Calu3 (cell line): Measurements from ENCODE around the gene ZNF697. TPM values are rescaled to one million over a fixed set of nuclear protein-coding genes. Genes with fewer than 3 reads are reported as not detected.
"Not testable (repeated sequence)": the region's sequence is repeated elsewhere in the genome, so short reads cannot be mapped to it uniquely, and the experiment has no call there.

Source experiments
- Bru-seq: library from RNA; stranded (reverse); fragments of 400-500 nt; gene quantifications from one replicate; lab custom pipeline; 2021; lab: Mats Ljungman, UMichigan
- BruChase-seq, 2 experiments: library from RNA; stranded (reverse); fragments of 400-500 nt; gene quantifications; one replicate each; lab custom pipeline; 2021; lab: Mats Ljungman, UMichigan
- BruUV-seq: library from RNA; stranded (reverse); fragments of 400-500 nt; replicated peaks from 2 replicates; lab custom pipeline; 2021; lab: Mats Ljungman, UMichigan
- CTCF ChIA-PET: fragments of 300-600 bp; sonication (Branson Sonifier 250); formaldehyde crosslinking; loops from one replicate; lab custom pipeline; 2022; ENCODE audit warnings: antibody characterized with exemption; lab: Charles Lee
- DNase-seq: peaks from one replicate; pipeline ENCODE4 v3.0.0; 2022
- H3K27ac Mint-ChIP-seq: one replicate; pipeline ENCODE4 v1.8.0; 2022; ENCODE audit warnings: mixed read lengths; ENCODE audit not compliant: unreplicated experiment
- H3K27me3 Mint-ChIP-seq: one replicate; pipeline ENCODE4 v1.8.0; 2022; ENCODE audit warnings: mixed read lengths; ENCODE audit not compliant: unreplicated experiment
- H3K36me3 Mint-ChIP-seq: one replicate; pipeline ENCODE4 v1.8.0; 2022; ENCODE audit warnings: mild to moderate bottlenecking, moderate library complexity, mixed read lengths; ENCODE audit not compliant: insufficient read depth, unreplicated experiment
- H3K4me1 Mint-ChIP-seq: one replicate; pipeline ENCODE4 v1.8.0; 2022; ENCODE audit warnings: mild to moderate bottlenecking, low read depth, mixed read lengths; ENCODE audit not compliant: unreplicated experiment
- H3K4me3 Mint-ChIP-seq: one replicate; pipeline ENCODE4 v1.8.0; 2022; ENCODE audit warnings: mild to moderate bottlenecking, low read depth, moderate library complexity, mixed read lengths; ENCODE audit not compliant: unreplicated experiment
- H3K9me3 Mint-ChIP-seq: one replicate; pipeline ENCODE4 v1.8.0; 2022; ENCODE audit warnings: low read depth, mixed read lengths; ENCODE audit not compliant: unreplicated experiment
- CTCF ChIP-seq: fragments of 200-600 bp; IDR thresholded peaks from one replicate; pipeline ENCODE4 v1.8.0; 2022; ENCODE audit warnings: antibody characterized with exemption; ENCODE audit not compliant: unreplicated experiment
- intact Hi-C: fragments of 100-400 bp; cut with micrococcal nuclease; formaldehyde crosslinking; loops from one replicate; pipeline ENCODE4 v1.10.0; 2022; ENCODE audit not compliant: unreplicated experiment
- long read RNA-seq: library from polyadenylated mRNA; stranded (forward); transcript quantifications from one replicate; pipeline ENCODE4 v2.0.0, GENCODE V29; 2022
- total RNA-seq: library from RNA; stranded (reverse); gene quantifications from 2 replicates; pipeline ENCODE4 v1.2.3, GENCODE V29; 2022

ZNF697 gene
- total RNA-seq (3.9 and 4.8 TPM in 2 replicates), Bru-seq, nascent RNA (percentile 57 among the genes with signal in this experiment), BruChase-seq, experiment 1, labeled RNA remaining after a 6-hour chase (percentile 56 among the genes with signal in this experiment), BruChase-seq, experiment 2, labeled RNA remaining after a 2-hour chase (percentile 58 among the genes with signal in this experiment)
- long read RNA-seq = 0 reads

GRCh38 chr1:119647734-119648619 lies at the start of gene ZNF697:
ZNF697 (minus strand) TSS chr1:119648266; CDS start chr1:119626100, 22,166 bp downstream.
- Mint-ChIP-seq H3K4me3 (peak within 1 kb of the TSS; percentile 98), H3K27ac (peak within 1 kb of the TSS; percentile 74), H3K27me3 (peaks cover 8% of the 10 kb centered on the region), H3K4me1 (peaks cover 31% of the 10 kb centered on the region), H3K9me3 (no peaks in the 10 kb centered on the region), H3K36me3 (peaks cover 24% of the 10 kb centered on the region)
- TF ChIP-seq CTCF = no peak
- DNase-seq = peak; percentile 93
- intact Hi-C loops = loop anchor here (1.0 to 2.0 kb wide), 2 partner anchors 12 to 27 kb away; no protein-coding TSS in a partner anchor
- CTCF ChIA-PET = interaction anchor here (0.8 to 3.0 kb wide), 8 partner anchors 11 to 64 kb away, joined by 3 to 31 read pairs (median 5); partner anchors contain the start of gene PHGDH
- BruUV-seq = no TSS peak

GRCh38 chr1:119697598-119697997 lies 49.5 kb upstream of the ZNF697 start:
- CTCF ChIA-PET = no interaction called here
- Mint-ChIP-seq H3K27me3 (no peaks in the 10 kb centered on the region), H3K4me3 (no peak overlapping the region), H3K27ac (no peak overlapping the region), H3K9me3 (no peaks in the 10 kb centered on the region), H3K36me3 (no peaks in the 10 kb centered on the region), H3K4me1 (no peaks in the 10 kb centered on the region)
- intact Hi-C loops = no loop called here
- no TSS peak for BruUV-seq
- TF ChIP-seq CTCF = no peak
- DNase-seq = no peak

GRCh38 chr1:119696863-119697262 lies 48.8 kb upstream of the ZNF697 start:
- H3K27me3 Mint-ChIP-seq, H3K4me1 Mint-ChIP-seq, DNase-seq, H3K4me3 Mint-ChIP-seq, intact Hi-C loops, BruUV-seq, H3K27ac Mint-ChIP-seq, H3K9me3 Mint-ChIP-seq, CTCF ChIA-PET, H3K36me3 Mint-ChIP-seq: not testable (repeated sequence)

- intact Hi-C loops = no loop called here
- BruUV-seq = no TSS peak
These were observed 41.4 kb upstream of the ZNF697 start for GRCh38 chr1:119689511-119689910.

More at GRCh38 chr1:119689511-119689910, 41.4 kb upstream of the ZNF697 start:
- no peak overlapping the region for H3K27ac Mint-ChIP-seq
- CTCF ChIA-PET = no interaction called here
- H3K4me3 Mint-ChIP-seq = no peak overlapping the region
- DNase-seq = no peak
- H3K36me3 Mint-ChIP-seq = no peaks in the 10 kb centered on the region
- H3K4me1 Mint-ChIP-seq = peaks cover 29% of the 10 kb centered on the region
- H3K9me3 Mint-ChIP-seq = no peaks in the 10 kb centered on the region
- TF ChIP-seq CTCF = no peak
- H3K27me3 Mint-ChIP-seq = no peaks in the 10 kb centered on the region
